B cell (primary cell): ENCODE measurements around the gene RCSD1. TPM values are rescaled to one million over a fixed set of nuclear protein-coding genes. Genes with fewer than 3 reads are reported as not detected.

Experiments used
- ATAC-seq: fragments of 200-7000 bp; cut with Tn5 transposase; one replicate; pipeline ENCODE4 v1.10.0; 2021; ENCODE audit warnings: low read depth, mild to moderate bottlenecking, moderate number of reproducible peaks, moderate library complexity
- CTCF ChIA-PET: fragments of 350-600 bp; sonication (Branson Sonifier 250); formaldehyde crosslinking; loops from one replicate; lab custom pipeline; 2021; ENCODE audit warnings: antibody characterized with exemption, inconsistent platforms; lab: Charles Lee
- POLR2A ChIA-PET: fragments of 350-600 bp; sonication (Branson Sonifier 250); formaldehyde crosslinking; loops from one replicate; lab custom pipeline; 2021; ENCODE audit warnings: antibody characterized with exemption; lab: Charles Lee
- DNase-seq: peaks from one replicate; pipeline ENCODE4 v3.0.0; 2013
- H2AFZ ChIP-seq: 2 replicates; pipeline ENCODE4 v1.6.1; 2012; ENCODE audit warnings: mild to moderate bottlenecking, low read depth, low read length; ENCODE audit not compliant: insufficient read depth, poor library complexity, severe bottlenecking
- H3K27ac ChIP-seq, 2 donors: 1 replicate in 1 of 2; 2 replicates in 1 of 2; pipeline ENCODE4 v1.5.1; 2012 to 2013; ENCODE audit warnings: low read length in 2 of 2, mild to moderate bottlenecking in 2 of 2, moderate library complexity in 1 of 2
- H3K27me3 ChIP-seq, 4 experiments: fragments of 200-600 bp in 1 of 4; sonication (generic) in 1 of 4; replicated peaks in 1 of 4; 1 replicate in 2 of 4; 2 replicates in 2 of 4; pipeline versions ENCODE4 v1.6.1 to v1.7.0; 2013 to 2016; ENCODE audit warnings: low read length in 3 of 4, mild to moderate bottlenecking in 2 of 4, mixed read lengths in 1 of 4, moderate library complexity in 1 of 4; ENCODE audit not compliant: insufficient read depth in 4 of 4, control insufficient read depth in 3 of 4; ENCODE audit errors: control extremely low read depth in 1 of 4
- H3K36me3 ChIP-seq, 2 experiments: replicated peaks in 1 of 2; 1 replicate in 1 of 2; 2 replicates in 1 of 2; pipeline versions ENCODE4 v1.6.1 to v1.7.1; 2013; ENCODE audit warnings: low read length in 1 of 2; ENCODE audit not compliant: insufficient read depth in 2 of 2, control insufficient read depth in 1 of 2; ENCODE audit errors: control extremely low read depth in 1 of 2, extremely low read depth in 1 of 2
- H3K4me1 ChIP-seq, 2 donors: fragments of 200-600 bp in 1 of 2; sonication (generic) in 1 of 2; 1 replicate in 1 of 2; 2 replicates in 1 of 2; pipeline versions ENCODE4 v1.5.1 to v1.6.1; 2013 to 2017; ENCODE audit warnings: low read length in 2 of 2; ENCODE audit not compliant: control insufficient read depth in 2 of 2, insufficient read depth in 2 of 2
- H3K4me2 ChIP-seq: replicated peaks from 2 replicates; pipeline ENCODE3; 2012; ENCODE audit warnings: mild to moderate bottlenecking, low read depth, low read length; ENCODE audit not compliant: poor library complexity, severe bottlenecking
- H3K4me3 ChIP-seq, 5 experiments: fragments of 200-600 bp in 1 of 5; sonication (generic) in 1 of 5; 1 replicate in 3 of 5; 2 replicates in 2 of 5; pipeline versions ENCODE4 v1.5.1 to v1.7.0; 2011 to 2016; ENCODE audit warnings: low read length in 4 of 5, mild to moderate bottlenecking in 4 of 5, low read depth in 2 of 5, control low read depth in 1 of 5, moderate library complexity in 1 of 5; ENCODE audit not compliant: insufficient read depth in 1 of 5; ENCODE audit errors: control extremely low read depth in 1 of 5, extremely low read depth in 1 of 5
- H3K79me2 ChIP-seq: fragments of 200-600 bp; sonication (generic); one replicate; pipeline ENCODE4 v1.6.0; 2016; ENCODE audit warnings: low read length; ENCODE audit not compliant: control insufficient read depth, insufficient read depth
- H3K9ac ChIP-seq: fragments of 200-600 bp; sonication (generic); 2 replicates; pipeline ENCODE4 v1.6.1; 2017; ENCODE audit warnings: mild to moderate bottlenecking, low read length, moderate library complexity
- H3K9me3 ChIP-seq, 3 donors: one replicate each; pipeline versions ENCODE4 v1.6.1 to v1.7.1; 2013; ENCODE audit warnings: low read length in 2 of 3; ENCODE audit not compliant: control insufficient read depth in 2 of 3, insufficient read depth in 1 of 3; ENCODE audit errors: control extremely low read depth in 1 of 3
- H4K20me1 ChIP-seq: 2 replicates; pipeline ENCODE4 v1.6.0; 2012; ENCODE audit warnings: mild to moderate bottlenecking, low read length; ENCODE audit not compliant: insufficient read depth, control insufficient read depth, poor library complexity, severe bottlenecking
- H3K27ac Mint-ChIP-seq: one replicate; pipeline ENCODE4 v1.8.0; 2021; ENCODE audit warnings: mixed read lengths
- H3K27me3 Mint-ChIP-seq: one replicate; pipeline ENCODE4 v1.8.0; 2021; ENCODE audit warnings: mixed read lengths
- H3K4me1 Mint-ChIP-seq: one replicate; pipeline ENCODE4 v1.8.0; 2021; ENCODE audit warnings: mixed read lengths
- H3K4me3 Mint-ChIP-seq: one replicate; pipeline ENCODE4 v1.8.0; 2021; ENCODE audit warnings: mixed read lengths
- H3K9me3 Mint-ChIP-seq: one replicate; pipeline ENCODE4 v1.8.0; 2022; ENCODE audit warnings: mixed read lengths; ENCODE audit not compliant: insufficient read depth
- EZH2 ChIP-seq: IDR thresholded peaks from 2 replicates; pipeline ENCODE4 v1.6.1; 2012; ENCODE audit warnings: borderline replicate concordance, low read depth, mild to moderate bottlenecking, moderate library complexity, low read length; ENCODE audit not compliant: insufficient read depth, poor library complexity, severe bottlenecking
- WGBS: methylation state at CpG from one replicate; pipeline ENCODE4 v1.1.5; 2013; ENCODE audit warnings: missing lambda C conversion rate; ENCODE audit not compliant: insufficient coverage; 5-methylcytosine and 5-hydroxymethylcytosine counted together
- intact Hi-C: fragments of 100-400 bp; cut with micrococcal nuclease; formaldehyde crosslinking; loops from one replicate; pipeline ENCODE4 v1.10.0; 2022
- polyA plus RNA-seq: library from polyadenylated mRNA; depleted of rRNA; stranded (reverse); fragments of >200 nt; gene quantifications from 2 replicates; pipeline ENCODE4 v1.2.3, GENCODE V29; 2012
- total RNA-seq, 2 donors: library from RNA; stranded (reverse); fragments of 120-200 nt in 1 of 2; gene quantifications; 1 replicate in 1 of 2; 2 replicates in 1 of 2; pipeline versions ENCODE4 v1.2.3 to v1.2.4, GENCODE V29; 2013 to 2022
- TF ChIP-seq, protein P1 (sequence below): fragments of 200-600 bp; IDR thresholded peaks from one replicate; pipeline ENCODE4 v1.8.0; 2022; ENCODE audit warnings: antibody characterized with exemption, mild to moderate bottlenecking

Gene RCSD1
- total and polyA plus RNA-seq, 2 donors (not counting 1 experiment from before 2014, with no cell fraction given) = 129 to 525 TPM

- H3K27ac ChIP-seq = peak overlapping the region in 1 of 2 donors; percentile 72
- H3K9me3 ChIP-seq = peaks cover 0 to 3% (median 0%) of the 10 kb centered on the region in 3 donors
- H3K4me3 Mint-ChIP-seq = peak overlapping the region; percentile 23
- ATAC-seq (no peak), DNase-seq (no peak)
- ChIA-PET POLR2A (no interaction called here), CTCF (interaction anchor here (0.6 to 3.1 kb wide), 3 partner anchors 9 to 62 kb away, joined by 4 to 15 read pairs (median 4); no protein-coding TSS in a partner anchor)
- no peak overlapping the region for H3K4me3 ChIP-seq
- peaks cover 100% of the 10 kb centered on the region for H4K20me1 ChIP-seq
- H3K36me3 ChIP-seq = peaks cover 10 to 83% of the 10 kb centered on the region in 2 experiments
- peaks cover 100% of the 10 kb centered on the region for H3K79me2 ChIP-seq
- WGBS = 84% methylated on average over 7 of the region's 8 CpGs
- peak overlapping the region; percentile 64 for H3K27ac Mint-ChIP-seq
- H3K27me3 ChIP-seq = no peaks in the 10 kb centered on the region
- H3K4me1 ChIP-seq = peaks cover 82 to 87% of the 10 kb centered on the region in 2 donors
- no peak overlapping the region for H3K9ac ChIP-seq
- peak overlapping the region; percentile 1 for H3K4me2 ChIP-seq
- no peak overlapping the region for H2AFZ ChIP-seq
- intact Hi-C loops = no loop called here
- no peak for TF ChIP-seq EZH2
- TF ChIP-seq, protein P1, sequence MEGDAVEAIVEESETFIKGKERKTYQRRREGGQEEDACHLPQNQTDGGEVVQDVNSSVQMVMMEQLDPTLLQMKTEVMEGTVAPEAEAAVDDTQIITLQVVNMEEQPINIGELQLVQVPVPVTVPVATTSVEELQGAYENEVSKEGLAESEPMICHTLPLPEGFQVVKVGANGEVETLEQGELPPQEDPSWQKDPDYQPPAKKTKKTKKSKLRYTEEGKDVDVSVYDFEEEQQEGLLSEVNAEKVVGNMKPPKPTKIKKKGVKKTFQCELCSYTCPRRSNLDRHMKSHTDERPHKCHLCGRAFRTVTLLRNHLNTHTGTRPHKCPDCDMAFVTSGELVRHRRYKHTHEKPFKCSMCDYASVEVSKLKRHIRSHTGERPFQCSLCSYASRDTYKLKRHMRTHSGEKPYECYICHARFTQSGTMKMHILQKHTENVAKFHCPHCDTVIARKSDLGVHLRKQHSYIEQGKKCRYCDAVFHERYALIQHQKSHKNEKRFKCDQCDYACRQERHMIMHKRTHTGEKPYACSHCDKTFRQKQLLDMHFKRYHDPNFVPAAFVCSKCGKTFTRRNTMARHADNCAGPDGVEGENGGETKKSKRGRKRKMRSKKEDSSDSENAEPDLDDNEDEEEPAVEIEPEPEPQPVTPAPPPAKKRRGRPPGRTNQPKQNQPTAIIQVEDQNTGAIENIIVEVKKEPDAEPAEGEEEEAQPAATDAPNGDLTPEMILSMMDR = no peak
- H3K9me3 Mint-ChIP-seq = no peaks in the 10 kb centered on the region
- no peaks in the 10 kb centered on the region for H3K27me3 Mint-ChIP-seq
- peaks cover 94% of the 10 kb centered on the region for H3K4me1 Mint-ChIP-seq
These were observed 33.2 kb downstream of the RCSD1 start for GRCh38 chr1:167663002-167663772.

- H2AFZ ChIP-seq = no peak overlapping the region
- no peak overlapping the region for H3K4me2 ChIP-seq
- no peak for ATAC-seq
- ChIA-PET CTCF (interaction anchor here (1.3 kb wide), 1 partner anchor 112 kb away, joined by 3 read pairs; the partner anchor contains the start of gene CREG1), POLR2A (interaction anchor here (1.0 kb wide), 1 partner anchor 30 kb away, joined by 3 read pairs; no protein-coding TSS in a partner anchor)
- Mint-ChIP-seq H3K27me3 (no peaks in the 10 kb centered on the region), H3K4me1 (peaks cover 95% of the 10 kb centered on the region), H3K9me3 (no peaks in the 10 kb centered on the region), H3K4me3 (no peak overlapping the region), H3K27ac (peak overlapping the region; percentile 20)
- H3K4me1 ChIP-seq = peaks cover 84 to 87% of the 10 kb centered on the region in 2 donors
- peaks cover 0 to 3% (median 0%) of the 10 kb centered on the region in 3 donors for H3K9me3 ChIP-seq
- H3K4me3 ChIP-seq = no peak overlapping the region
- peak overlapping the region in 1 of 2 donors; percentile 72 for H3K27ac ChIP-seq
- no peak for TF ChIP-seq EZH2
- WGBS = 95% methylated on average over 2 of the region's 4 CpGs
- peaks cover 100% of the 10 kb centered on the region for H3K79me2 ChIP-seq
- intact Hi-C loops = no loop called here
- peaks cover 8 to 77% of the 10 kb centered on the region in 2 experiments for H3K36me3 ChIP-seq
- peaks cover 100% of the 10 kb centered on the region for H4K20me1 ChIP-seq
- no peaks in the 10 kb centered on the region for H3K27me3 ChIP-seq
- no peak for DNase-seq
- H3K9ac ChIP-seq = no peak overlapping the region
These were observed 35.4 kb downstream of the RCSD1 start for GRCh38 chr1:167665469-167665868.
